Stimulated activated CD4-positive, alpha-beta T cell treated with anti-CD3 and anti-CD28 coated beads, Interleukin-4, amount 100 ng/mL, for 48 hours (primary cell): ENCODE measurements around the gene CCL18.
"Not testable (repeated sequence)": the region's sequence is repeated elsewhere in the genome, so short reads cannot be mapped to it uniquely, and the experiment has no call there.

Experiments used
- DNase-seq, 2 donors: peaks; one replicate each; pipeline ENCODE4 v3.0.0-alpha.2; 2020; ENCODE audit warnings: low read depth in 2 of 2

The CCL18 gene

DNA sequence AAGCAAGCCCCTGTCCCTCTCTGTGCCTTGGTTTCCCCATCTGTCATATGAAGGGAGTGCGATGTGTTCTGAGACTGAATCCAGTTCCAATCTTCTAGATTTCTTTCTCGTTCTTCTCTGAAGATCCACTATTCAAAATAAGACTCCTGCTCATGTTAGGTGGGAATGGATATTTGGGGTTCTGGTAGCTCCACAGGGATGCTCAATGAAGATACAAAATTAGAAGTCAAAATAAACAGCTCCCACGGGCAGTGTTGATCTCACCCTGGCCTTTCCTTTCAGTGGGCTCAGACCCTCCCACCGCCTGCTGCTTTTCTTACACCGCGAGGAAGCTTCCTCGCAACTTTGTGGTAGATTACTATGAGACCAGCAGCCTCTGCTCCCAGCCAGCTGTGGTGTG, 40.2 kb downstream of the CCL18 start:
- not testable (repeated sequence) for DNase-seq

DNA sequence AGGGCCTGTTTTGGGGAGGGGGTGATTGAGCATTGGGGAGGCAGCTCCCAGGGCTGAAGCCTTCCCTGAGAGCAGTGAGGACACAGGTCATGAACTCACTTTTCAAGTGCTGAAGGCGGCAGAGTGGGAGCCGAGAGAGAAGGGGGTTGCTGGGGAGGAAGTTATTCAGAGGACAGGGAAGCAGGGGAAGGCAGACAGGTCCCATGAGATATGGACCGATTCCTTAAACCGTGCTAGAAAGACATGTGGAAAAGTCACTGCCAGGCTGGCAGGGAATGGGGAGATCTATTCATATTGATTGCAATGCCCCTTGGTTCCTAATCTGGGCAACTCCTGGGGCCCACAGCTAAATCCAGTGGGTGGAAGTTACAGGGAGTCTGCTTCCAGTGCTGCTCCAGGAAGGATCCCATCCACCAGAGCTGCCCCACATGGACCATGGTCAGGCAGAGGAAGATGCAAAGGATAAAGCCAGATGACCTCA, 40.7 kb downstream of the CCL18 start:
- no peak for DNase-seq

DNA sequence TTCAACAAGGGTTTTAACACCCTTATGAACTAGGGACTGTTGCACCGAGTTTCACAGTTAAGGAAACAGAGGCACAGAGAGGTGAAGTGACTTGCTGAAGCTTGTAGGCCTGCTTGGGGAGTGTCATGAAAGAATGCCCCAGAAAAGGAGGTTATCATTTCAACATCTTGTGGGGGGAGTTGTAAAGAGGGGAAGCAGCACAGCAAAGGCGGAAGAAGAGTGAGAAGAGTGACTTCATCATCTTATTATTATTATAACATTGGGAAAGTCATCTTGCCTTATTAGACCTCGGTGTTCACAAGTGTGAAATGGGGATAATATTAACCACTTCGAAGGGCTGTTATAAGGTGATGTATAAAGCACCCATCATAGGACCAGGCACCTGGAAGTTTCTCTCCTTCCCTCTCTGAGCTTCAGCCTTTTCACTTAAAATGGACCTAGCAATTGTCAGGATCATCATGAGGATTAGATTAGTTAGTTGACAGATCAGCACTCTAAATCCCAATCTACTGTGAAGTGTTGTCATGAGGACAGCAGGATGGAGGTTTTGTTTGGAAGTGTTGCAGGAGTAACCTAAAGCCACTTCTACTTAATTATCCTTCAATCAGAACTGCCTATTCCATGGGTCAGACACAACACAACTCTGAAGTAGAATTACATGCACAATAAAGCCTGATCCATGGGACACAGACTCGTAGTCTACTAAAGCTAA, 41.9 kb downstream of the CCL18 start:
- no peak for DNase-seq

DNA sequence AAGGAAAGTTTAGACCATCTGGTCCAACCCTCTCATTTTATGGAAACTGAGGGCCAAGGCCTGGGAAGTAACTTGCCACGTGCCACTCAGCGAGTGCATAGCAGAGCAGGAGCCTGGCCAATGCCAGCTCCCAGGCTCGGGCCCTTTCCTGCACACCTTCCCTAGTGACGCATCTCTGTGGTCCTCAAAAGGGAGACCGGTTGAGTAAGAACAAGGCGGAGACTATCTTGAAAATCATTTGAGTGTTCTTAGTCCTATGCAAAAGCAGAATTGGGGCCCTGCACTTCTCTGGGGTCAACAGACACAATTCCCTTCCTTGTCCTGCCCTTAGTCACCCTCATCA, 42.4 kb downstream of the CCL18 start:
- no peak for DNase-seq

DNA sequence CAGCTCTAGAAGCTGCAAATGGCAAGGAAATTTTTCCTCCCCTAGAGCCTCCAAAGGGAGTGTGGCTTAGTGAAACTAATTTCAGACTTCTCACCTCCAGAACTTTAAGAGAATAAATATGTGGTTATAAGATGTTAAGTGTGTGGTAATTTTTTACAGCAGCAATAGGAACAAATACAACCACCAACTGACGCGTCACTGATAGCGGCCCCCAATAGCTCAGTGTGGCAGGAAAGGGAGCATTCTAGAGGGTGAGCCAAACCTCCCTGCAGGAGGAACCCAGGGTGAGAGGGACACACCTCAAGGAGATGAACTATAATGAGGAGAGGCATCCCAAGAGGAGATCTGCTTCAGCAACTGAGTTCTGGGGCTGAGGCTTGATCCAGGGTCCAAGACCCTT, 43.6 kb downstream of the CCL18 start:
- DNase-seq: no peak

DNA sequence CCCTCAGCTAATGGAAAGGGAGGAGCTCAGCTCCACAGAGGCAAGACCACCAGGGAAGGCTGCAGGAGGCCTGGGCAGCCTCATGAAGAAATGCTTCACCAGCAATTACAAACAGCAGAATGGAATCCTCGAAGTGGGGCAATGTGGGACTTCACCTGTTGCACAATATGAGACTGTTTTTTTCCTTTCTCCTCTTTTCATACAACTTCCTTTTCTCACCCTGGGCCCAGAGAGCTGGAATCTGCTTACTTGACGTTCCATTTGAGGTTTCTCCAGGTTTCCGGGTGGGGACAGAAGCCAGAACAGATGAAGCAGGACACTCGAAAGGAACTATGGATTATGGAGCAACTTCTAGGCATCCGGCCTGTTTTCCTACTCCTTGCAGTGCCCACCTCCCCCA, 44.2 kb downstream of the CCL18 start:
- DNase-seq: not testable (repeated sequence)

DNA sequence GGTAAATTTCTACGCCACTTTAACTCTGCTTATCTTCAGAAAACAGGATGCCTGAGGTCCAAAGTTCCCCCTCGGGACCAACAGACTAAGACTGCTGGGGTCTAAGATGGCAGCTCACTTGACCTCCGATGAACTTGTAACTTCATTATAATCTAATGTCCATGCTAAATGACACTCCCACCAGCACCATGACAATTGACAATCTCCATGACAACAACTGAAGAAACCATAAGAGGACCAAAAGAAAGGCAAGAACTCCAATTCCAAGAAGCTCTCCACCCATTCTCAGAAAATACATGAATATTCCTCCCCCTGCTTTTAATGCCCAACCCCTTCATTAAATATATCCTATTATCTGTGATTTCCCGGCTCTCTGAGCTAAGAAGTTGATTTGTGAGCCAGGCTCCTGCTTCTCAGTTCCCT, 47.0 kb downstream of the CCL18 start:
- no peak for DNase-seq

DNA sequence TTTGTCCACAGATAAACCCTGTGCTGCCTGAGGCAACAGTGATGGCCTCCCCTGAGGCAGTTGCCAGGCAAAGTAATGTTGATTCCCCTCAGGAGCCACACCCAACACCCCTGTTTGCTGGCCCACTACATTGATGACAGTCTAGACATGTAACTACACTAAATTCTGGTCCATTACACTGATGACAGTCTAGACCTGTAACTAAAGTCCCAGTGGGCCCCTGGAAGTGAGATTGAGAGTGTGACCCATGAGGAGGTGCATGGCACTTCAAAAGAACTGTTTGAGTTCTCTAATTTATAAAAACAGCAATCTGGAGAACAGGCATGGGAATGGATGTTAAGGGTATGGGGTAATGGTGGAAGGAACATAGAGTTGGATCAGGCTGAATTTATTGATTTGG, 48.5 kb downstream of the CCL18 start:
- DNase-seq: no peak

DNA sequence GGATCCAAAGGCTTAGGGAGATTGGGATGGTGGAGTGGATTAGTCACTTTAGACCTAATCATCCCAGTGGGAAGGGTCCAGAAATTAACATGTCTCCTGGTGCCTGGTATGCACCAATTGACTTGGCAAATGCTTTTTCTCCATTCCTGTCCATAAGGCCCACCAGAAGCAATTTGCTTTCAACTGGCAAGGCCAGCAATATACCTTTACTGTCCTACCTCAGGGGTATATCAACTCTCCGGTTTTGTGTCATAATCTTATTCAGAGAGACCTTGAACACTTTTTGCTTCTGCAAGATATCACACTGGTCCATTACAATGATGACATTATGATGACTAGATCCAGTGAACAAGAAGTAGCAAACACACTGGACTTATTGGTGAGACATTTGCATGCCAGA, 49.1 kb downstream of the CCL18 start:
- not testable (repeated sequence) for DNase-seq

DNA sequence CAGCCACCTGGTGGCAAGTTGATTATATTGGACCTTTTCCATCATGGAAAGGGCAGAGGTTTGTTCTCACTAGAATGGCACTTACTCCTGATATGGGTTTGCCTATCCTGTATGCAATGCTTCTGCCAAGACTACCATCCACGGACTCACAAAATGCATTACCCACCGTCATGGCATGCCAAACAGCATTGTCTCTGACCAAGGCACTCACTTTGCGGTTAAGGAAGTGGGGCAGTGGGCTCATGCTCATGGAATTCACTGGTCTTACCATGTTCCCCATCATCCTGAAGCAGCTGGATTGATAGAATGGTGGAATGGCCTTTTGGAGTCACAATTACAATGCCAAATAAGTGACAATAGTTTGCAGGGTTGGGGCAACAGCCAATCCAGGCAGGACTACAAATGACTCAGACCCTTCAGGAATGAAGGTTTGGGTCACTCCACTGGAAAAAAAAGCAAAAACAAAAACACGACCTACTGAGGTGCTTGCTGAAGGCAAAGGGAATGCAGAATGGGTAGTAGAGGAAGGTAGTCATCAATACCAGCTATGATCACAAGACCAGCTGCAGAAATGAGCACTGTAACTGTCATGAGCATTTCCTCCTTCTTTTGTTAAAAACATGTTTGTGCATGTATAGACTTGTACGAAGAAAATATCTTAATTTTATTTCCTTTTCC, 51.0 kb downstream of the CCL18 start:
- DNase-seq: not testable (repeated sequence)

DNA sequence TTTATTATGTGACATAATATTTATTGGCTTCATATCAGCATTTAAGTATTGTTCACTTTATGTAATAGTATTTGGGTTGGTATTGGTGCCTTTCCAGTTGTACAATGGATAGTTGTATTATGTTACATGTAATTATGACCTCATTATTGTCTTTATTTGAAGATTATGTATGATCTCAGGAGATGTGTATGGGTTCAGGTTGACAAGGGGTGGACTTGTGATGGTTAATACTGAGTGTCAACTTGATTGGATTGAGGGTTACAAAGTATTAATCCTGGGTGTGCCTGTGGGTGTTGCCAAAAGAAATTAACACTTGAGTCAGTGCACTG, 51.5 kb downstream of the CCL18 start:
- DNase-seq: not testable (repeated sequence)

DNA sequence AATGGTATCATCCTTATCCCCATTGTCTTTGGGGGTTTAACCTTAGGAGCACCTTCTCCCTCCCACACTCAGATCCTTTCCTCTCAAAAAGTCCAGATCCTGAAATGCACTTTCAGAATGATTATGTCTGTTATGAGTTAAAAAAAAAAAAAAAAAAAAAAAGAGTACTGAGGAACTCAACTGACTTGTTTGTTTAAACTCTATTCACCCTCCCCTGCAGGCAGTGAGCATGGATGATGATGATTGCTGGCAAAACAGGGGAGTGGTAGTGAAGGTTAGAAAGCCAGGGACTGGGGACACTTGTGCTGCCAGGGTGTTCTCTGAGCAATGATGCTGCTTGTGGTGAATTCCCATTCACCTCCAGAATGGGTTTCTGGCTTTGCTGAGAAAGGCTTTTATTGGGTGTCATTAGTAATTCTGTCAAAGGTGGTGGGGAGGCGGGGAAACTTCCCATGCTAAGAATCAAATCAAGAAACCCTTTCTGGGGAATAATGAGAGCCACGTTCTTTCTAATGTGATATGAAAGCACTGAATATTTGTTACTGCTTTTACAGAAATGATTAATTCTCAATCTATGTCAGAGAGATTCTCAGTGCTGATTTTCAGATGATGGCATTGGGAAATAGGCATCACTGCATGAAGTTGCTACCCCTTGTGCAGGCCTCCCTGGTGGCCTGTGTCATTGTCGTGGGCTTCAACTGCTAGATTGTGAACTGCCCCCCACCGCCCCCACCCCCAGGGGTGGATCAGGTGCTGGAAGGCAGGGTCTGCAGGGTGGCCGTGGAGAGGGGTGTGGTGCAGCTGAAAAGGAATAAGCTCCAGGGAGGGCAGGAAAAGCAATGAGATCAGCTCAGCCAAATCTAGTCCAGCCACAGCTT, 53.7 kb downstream of the CCL18 start:
- DNase-seq: peak; percentile 10 to 73

DNA sequence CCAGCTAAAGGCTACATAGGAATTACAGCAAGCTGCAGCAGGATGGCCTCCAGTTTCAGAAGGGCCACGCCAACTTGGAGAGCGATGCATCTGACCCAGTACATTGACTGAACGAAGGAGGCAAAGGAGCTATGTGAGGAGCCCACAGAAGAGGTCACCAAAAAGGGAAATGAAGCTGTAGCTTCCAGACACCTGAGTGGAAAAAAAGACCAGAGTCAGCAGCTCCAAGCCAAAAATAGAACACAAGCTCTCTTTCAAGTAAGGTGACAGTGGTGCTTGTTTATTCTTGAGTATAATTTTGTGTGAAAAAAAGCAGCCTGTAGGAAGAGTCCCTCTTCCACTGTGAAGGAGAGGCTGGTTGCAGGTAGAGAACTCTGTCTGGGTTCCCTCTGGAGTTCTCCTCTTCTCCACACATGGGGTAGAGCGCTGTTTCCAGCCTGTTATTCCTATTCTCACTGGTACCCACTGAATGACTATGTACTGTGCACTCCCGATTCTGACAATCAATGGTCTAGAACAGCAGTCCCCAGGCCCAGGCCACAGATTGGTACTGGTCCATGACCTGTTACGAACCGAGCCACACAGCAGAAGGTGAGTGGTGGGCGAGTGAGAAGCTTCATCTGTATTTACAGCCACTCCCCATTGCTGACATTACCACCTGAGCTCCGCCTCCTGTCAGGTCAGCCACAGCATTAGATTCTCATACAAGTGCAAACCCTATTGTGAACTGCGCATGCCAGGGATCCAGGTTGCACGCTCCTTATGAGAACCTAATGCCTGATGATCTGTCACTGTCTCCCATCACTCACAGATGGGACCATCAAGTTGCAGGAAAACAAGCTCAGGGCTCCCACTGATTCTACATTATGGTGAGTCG, 54.6 kb downstream of the CCL18 start:
- no peak for DNase-seq

DNA sequence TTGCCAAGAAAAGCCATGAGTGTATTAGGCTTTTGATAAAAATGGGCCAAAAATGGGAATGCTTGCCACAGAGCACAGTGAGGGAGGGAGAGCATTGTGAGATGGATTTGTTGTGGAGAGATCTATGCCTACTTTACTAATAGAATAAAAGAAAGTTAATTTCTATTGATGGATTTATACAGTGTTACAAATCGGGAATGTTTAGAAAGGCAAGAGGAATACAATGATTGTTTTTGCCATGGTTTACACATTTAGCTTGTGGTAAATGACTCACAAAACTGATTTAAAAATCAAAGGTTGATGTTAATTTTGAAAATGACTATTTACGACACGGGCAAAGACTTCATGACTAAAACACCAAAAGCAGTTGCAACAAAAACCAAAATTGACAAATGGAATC, 56.1 kb downstream of the CCL18 start:
- no peak for DNase-seq

DNA sequence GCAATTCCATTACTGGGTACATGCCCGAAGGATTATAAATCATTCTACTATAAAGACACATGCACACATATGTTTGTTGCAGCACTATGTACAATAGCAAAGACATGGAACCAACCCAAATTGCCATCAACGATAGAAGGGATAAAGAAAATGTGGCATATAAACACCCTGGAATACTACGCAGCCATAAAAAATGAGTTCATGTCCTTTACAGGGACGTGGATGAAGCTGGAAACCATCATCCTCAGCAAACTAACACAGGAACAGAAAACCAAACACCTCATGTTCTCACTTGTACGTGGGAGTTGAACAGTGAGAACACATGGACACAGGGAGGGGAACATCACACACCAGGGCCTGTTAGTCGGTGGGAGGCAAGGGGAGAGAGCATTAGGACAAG, 57.0 kb downstream of the CCL18 start:
- DNase-seq: not testable (repeated sequence)
